PC-9 (cell line): Measurements from ENCODE around the gene TARDBP.

Source experiments
- CTCF ChIP-seq: fragments of 200-600 bp; sonication (generic); conservative IDR thresholded peaks from 2 replicates; pipeline ENCODE4 v1.6.1; 2017; ENCODE audit warnings: mixed run types, antibody characterized with exemption, mild to moderate bottlenecking, moderate library complexity
- EZH2 ChIP-seq: fragments of 200-600 bp; sonication (generic); IDR thresholded peaks from 2 replicates; pipeline ENCODE4 v1.8.0; 2017; ENCODE audit warnings: antibody characterized with exemption, low read depth

DNA sequence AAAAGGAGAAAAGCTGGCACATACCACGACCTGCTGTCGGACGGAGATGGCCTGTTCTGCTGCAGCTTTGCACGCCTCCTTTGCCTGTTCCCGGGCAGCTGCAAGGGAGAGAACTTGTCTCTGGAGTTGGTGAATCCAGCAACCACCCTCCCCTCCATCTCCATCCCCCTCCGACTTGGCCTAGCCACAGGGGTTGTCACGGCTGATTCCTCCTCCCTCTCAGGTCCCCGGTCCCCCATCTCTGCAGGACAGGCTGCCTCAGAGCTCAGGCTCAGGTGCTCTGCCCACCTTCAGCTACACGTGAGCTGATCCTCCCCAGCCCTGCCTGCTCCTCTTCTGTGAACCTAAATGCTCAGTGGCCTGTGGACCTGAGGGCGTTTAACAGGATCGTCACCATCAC is 58.4 kb downstream of the TARDBP start:
- TF ChIP-seq CTCF (no peak), EZH2 (no peak)
